Measurements from ENCODE around the gene ZFHX3.

Gene ZFHX3

DNA sequence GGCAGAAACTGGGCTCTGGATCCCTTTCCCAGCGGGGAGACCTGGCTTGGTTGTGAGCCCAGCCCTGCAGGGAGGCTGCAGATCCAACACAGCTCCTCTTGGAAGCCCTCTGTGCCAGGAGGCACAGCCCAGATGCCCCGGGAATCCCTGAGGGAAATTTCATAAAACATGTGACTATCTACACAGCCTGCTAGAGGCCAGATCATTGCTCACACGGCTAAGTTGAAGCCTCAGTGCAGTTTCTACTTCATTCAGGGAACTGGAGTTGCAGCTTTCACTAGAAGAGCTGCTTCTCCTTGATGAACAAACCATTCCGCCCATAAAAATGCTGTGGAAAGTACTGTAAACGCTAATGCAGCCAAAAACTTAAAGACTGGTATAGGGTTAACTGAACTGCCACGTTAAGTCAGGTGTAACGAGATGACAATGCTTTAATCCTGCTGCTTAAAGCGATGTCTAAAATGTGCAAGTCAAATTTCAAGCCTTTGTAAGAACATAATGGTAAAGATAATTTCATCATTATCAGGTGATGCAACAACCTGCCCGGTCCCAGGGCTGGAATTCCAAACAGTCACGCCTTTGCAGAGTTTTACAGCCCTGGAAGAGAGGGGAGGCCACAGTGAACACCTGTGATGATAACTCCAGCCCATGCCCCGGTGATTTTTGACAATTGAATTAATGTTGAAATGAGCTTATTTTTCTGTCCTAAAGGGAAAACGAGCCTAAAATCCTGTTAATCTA, 172.5 kb downstream of the ZFHX3 start:
- no peak for DNase-seq (ENCODE audit: low read depth)

DNA sequence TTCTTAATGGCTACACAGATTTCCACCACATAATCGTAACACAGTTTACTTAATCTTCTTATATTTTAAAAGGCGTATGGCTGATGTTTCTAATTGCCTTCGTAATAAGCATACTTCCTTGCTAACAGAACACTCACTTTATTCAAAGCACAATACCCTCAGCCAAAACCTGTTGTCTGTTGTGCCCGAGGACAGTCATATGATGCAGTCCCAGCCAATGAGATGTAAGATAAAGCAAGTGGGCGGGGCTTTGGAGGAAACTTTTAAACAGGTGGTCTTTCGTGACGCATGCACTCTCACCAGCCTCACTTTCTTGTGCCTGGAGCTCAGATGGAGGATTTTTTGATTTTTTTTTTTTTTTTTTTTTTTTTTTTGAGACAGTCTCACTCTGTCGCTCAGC, 174.1 kb downstream of the ZFHX3 start:
- no peak for DNase-seq (ENCODE audit: low read depth)

DNA sequence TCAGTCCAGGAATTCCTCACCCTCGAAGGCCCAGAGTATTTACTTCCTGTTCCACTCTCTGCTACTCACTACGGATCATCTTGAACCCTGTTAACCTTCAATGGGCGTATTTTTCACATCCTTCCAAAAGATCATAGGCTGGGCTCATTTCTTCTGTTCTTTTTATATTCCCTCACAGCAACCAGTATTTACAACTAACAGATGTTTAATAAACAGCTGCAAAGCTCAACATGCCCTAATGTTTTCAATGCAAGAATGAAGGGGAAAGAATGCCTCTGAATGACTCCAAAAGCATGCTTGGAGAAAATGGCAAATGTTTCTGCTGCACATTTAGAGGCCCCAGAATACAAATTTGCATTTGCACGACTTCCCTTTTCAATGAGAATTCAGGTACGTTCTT, 174.9 kb downstream of the ZFHX3 start:
- no peak for DNase-seq (ENCODE audit: low read depth)

DNA sequence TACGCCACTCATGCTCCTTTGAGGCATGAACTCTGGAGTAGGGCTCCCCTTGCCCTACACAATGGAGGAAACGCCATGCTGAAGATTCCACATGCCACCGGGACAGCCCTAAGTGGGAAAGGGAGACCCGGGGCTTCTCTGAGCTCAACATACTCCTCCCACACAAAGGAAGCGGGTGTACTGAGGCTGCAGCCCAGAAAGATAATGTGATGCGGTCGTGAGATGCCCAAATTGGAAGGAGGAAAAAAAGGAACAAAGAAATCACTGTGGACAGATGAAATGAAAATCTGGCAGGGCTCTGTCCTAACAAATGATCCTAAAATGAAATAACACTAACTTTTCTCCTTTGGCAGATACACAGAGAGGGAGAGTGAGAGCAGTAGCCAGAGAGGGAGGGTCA, 182.1 kb downstream of the ZFHX3 start:
- DNase-seq (ENCODE audit: low read depth) = no peak

DNA sequence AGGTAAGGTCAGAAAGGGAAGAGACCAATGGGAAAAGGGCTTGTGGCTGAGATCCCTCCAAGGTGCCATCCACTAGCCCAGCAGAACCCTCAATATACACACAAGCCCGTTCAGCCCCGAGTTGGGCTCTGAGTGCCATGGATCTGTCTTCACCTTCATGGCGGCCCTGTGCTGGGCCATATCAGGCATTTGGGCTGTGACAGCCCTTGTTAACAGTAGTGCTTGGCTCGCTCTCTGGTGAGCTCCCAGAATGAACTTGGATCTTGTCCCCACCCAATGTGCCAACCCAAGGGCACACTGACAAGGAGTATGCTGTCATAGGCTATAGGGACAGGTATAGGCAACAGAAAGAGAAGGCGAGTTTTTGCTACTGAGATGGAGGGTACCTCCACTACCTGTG, 182.7 kb downstream of the ZFHX3 start:
- no peak for DNase-seq (ENCODE audit: low read depth)

DNA sequence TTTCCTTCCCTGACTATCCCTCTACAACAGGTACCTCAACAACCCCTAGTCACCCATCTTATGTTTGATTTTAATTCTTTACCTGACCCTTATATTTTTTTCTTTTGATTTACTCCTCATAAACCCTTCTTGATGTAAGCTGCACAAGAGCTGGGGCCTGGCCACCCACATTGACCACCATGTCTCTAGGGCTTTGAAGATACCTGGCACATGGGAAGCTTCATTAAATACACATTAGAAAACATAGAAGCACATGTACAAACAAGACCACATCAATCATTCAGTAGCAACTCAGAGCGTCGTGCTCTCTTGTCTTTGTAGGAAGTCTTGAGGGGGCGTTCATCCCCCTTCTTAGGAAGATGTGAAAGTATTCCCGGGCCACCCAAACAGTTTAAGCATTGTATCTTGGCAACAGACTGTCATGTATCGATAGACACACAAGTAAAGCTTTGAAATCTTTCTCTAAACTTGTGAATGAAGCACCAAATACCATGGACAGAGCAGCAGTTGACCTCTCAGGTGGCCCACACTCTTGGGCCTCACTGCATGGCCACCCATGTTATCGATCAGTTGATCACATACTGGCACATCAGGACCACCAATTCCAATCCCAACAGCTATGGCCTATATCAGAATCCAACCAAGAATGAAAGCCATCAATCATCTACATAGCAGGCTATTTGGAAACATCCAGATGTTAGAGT, 183.6 kb downstream of the ZFHX3 start:
- DNase-seq (ENCODE audit: low read depth) = no peak

DNA sequence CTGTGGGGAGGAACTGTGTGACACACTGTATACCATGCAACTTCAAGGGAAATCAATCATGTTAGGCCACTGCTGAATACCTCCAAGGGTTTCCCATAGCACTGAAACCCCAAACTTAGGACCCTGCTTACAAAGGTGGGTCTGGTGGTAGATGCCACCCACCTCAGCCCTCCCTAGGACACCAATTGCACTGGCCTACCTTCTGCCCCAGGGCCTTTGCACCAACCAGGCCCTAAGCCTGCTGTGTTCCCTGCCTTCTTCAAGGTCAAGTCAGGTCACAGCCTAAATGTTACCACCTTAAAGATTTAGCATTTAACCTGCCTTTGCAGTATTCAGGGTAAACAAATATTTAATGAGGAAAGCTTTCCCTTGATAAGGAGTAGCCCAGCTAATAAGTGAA, 185.8 kb downstream of the ZFHX3 start:
- DNase-seq (ENCODE audit: low read depth) = no peak

DNA sequence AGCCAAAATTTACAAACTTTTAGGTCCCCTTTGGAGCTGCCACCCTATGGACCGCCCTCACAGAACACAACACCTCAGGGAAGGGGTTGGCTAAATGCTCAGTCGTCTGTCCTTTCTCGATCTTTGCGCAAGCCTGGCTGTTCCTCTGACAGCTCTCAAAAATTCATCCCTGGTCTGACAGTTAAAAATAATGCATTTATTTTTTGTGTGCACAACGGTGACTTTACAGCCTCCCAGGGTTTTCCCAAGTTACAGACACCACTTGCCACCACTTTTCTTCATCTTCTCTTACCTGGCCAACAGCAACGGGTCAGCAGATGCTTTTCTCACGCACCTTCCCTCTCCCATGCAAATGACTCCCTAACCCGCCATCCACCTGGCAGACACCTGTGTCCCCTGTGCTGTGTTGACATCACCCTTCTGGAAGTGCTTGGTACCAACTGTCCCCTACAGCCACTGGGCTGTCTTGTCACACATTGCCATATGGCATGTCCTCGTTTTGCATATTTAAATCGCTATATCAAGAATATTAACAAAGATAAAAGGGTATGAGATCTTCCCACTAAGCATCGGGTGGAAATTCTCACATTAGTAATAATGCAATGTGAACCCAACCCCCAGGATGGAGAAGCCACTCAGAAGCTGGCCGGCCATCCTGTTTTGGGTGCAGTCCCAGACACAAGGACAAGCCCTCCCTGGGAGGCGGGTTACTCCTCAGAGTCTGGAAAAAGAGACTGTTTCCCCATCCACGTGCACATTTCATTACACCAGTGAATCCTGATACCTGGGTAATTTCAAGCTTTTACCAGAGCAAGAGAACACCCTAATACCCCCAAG, 187.0 kb downstream of the ZFHX3 start:
- DNase-seq (ENCODE audit: low read depth) = no peak

DNA sequence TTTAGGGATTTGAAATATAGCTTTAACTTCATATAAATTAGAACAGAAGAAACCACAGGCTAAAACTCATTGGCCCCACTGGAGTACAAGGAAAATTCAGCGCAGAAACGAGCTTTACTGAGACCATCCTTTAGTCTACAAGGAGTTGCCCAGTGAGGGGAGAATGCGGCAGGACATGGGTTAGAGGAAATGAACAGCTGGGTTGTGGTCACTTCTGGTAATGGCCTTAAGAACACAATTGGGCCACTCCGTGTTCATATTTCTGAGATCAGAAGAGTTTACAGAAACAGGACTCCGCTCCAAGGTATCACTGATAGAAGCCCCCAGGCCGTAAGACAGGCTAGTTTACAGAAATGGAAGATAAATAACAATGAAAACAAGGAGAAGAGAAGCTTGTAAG, 188.3 kb downstream of the ZFHX3 start:
- DNase-seq (ENCODE audit: low read depth) = no peak

DNA sequence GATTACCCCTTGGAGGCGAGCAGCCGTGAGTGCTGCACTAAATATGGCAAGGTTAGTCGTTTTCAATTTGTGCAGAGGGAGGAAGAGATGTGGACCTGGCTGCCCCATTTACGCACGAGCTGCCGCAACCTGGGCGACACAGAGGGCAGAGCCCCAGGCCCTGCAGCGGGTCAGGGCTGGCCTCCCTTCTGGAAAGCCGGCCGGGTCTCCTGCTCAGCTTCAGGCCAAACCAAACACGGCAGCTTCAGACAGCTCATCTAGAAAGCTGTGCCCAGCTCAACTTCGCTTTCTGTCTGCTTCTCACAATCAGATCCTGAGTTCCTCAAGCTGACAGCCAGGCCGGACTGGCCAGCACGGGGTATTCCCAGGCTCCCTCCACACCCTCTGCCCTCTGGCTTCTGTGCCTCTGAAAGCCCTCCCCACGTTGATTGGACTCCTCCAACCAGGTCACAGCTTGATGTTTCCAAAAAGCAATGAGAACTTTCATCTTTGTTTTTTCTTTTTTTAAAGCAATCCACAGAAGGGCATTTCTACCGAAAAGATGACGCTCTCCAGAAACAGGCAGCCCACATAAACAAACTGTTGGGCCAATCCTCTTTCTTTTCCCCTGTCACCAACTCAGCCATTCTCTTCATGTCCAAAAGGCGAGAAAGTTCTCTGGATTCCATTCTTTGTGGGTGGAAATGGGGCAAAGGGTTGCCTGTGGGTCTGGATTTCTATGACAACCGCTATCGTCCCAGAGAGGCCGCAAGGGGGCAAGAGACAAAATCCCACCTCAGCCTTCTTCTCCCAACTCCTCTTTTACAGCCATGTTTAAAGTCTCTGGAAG, 189.0 kb downstream of the ZFHX3 start:
- DNase-seq (ENCODE audit: low read depth) = no peak

DNA sequence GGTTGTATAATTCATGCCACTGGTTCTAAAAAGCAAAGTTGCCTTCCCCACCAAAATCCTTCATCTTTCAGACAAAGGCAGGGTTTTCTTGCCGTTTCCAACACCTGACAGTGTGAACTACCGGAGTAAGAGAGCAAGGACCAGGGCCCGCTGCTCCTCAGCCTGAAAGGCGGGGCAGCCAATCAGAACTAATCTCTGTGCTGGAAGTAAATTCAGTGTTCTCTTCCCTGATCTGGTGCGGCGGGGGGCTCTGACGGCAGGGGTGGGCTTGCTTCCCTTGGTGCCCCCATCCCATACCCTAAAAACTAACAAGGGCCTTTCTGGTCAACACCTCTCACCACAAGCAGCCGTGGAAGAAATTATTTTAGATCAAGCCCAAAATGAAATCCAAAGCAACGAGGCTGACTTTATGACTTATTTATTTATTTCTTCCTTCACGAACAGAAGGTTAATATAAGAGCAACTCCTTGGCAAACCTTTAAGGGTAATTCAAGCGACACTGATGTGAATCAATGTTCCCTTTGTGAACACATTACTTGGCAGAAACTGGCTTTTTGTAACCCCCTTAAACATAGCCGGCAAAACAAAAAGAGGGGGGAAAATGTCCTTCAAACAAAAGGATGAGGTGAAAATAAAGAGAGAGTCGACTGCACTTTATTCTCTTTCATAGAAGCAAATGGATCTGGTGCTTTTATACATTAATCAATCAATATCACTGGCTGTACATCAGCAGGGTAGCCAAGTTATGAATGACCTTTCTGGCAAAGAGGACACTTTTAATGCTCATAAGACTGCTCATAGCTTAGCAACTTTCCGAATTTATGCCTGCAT, 189.9 kb downstream of the ZFHX3 start:
- no peak for DNase-seq (ENCODE audit: low read depth)

DNA sequence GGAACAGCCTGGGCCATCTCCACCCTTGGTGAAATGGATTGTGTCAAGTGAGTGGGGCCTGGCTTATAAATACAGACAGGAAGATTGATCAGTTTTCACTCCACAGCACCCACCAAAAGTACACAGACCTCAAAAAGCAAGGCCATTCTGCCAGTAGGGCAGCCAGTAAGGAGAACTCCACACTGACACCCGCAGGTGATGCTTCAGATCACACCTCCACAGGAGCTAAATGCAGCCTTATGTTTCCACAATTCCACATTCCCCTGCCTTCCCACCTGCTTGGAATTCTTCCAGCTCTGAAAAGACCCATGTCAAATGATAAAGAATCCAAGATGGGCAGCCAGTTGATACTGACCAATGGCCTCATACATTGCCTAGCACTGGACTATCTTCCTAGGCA, 191.1 kb downstream of the ZFHX3 start:
- DNase-seq (ENCODE audit: low read depth) = no peak

DNA sequence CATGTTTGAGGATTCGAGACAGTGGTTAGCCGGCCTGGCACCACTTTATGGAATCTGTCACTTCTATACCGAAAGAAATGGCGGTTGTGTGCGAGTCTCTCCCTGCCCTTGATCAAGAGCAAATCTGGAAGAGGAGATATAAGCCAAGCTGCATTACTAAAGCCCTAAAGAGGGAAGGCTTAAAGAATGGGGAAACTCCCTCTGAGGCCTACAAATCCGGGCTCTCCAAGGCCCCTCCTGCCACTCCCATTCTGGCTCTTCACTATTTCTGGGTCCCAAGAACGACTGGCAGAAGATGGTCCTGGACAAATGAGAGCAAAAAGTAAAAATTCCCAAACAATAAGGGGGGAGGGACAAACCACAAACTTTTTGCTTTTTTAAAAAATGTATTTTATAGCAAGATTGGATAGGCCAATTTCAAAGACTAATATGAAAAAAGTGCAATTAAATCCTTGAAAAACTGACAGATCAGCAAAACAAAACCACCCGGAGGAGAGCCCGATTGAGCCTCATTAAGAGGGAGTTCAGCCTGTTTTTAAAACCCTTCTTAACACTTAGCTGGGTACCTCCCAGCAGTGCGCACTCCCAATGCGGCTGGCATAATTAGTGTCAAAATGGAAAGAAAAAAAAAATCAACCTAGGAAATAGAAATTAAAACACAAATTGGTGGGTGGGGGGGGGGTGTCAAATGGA, 193.5 kb downstream of the ZFHX3 start:
- no peak for DNase-seq (ENCODE audit: low read depth)

DNA sequence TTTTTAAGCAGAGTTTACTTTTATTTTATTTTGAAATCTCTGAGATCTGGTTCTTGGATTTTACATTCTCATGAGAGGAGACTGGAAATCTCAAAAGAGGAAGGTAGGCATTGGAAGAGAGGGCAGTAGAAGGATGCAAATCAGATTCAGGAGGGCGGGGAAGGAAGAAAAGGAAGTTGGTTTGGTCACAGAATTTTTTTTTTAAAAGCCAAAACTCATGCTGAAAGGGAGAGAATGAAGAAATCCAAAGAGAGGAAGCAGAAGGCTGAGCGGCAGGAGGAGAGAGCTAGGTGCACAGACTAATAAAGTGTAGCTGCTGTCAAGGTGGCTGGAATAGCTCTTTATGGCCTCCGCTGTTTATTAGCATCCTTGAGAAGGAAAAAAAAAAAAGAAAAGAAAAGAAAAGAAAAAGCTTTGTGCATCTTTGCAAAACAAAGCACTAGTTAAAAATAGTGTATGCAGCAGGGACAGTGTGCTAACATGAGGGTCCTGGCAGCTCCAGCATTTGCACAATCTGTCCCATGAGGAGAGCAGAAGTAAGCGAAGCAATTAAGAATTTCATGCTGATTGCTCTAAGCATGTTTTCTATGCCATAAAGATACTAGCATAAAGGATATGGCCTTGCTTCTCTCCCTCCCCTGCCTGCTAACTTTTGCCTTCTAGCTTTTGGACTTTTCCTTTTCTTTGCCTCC, 194.2 kb downstream of the ZFHX3 start:
- DNase-seq (ENCODE audit: low read depth) = no peak

DNA sequence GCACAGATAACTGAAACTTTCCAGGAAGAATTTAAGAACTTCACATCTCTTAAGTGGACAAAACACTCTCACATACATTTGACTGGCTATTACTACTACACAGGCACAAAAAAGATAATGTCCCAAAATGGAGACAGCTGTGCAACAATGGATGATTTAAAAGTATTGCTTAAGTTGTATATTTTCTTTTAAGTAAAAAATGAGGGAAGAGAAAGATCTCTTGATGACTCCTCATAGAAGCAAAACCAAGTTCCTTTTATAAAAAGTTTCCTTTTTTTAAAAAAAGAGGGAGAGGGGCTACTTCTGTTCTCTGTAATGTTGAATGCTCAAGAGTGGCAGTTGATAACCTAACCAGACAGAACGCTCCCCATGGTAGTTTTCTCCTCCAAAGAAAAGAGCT, 195.5 kb downstream of the ZFHX3 start:
- no peak for DNase-seq (ENCODE audit: low read depth)

DNA sequence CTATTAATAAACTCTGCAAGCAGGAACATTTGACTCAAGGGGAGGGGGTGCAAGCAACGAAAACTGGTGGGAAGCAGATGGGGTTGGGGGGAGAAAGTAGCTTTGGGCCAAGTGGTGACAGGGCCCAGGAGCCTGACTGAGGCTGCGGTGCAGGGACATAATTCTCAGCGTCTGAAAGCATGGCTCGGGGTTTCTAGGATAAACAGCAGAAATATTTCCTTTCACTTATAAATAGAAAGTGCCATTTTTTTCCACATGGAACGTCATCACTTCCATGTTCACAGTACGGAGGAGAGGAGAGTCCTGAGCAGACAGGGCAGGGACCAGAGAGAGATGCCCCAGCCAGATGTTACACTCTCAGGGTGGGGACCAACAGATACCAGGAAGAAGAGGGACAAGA, 197.1 kb downstream of the ZFHX3 start:
- DNase-seq (ENCODE audit: low read depth) = no peak

DNA sequence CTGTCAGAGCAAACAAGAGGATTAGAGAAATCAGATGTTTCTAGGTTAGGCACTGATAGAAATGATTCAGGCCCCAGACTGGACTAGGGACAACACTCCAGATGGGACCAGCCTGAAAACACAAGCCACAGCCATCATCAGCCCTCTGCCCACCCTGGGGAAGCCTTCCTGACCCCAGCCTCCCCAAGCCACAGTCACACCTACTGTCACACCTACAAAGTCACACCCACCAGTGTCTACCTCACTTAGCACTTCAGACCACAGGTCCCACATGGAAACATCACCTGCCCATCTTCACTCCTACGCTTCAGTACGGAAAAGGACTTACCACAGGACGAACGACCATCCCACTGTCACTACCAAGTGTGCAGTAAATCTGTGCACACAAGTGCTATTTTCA, 197.9 kb downstream of the ZFHX3 start:
- no peak for DNase-seq (ENCODE audit: low read depth)

DNA sequence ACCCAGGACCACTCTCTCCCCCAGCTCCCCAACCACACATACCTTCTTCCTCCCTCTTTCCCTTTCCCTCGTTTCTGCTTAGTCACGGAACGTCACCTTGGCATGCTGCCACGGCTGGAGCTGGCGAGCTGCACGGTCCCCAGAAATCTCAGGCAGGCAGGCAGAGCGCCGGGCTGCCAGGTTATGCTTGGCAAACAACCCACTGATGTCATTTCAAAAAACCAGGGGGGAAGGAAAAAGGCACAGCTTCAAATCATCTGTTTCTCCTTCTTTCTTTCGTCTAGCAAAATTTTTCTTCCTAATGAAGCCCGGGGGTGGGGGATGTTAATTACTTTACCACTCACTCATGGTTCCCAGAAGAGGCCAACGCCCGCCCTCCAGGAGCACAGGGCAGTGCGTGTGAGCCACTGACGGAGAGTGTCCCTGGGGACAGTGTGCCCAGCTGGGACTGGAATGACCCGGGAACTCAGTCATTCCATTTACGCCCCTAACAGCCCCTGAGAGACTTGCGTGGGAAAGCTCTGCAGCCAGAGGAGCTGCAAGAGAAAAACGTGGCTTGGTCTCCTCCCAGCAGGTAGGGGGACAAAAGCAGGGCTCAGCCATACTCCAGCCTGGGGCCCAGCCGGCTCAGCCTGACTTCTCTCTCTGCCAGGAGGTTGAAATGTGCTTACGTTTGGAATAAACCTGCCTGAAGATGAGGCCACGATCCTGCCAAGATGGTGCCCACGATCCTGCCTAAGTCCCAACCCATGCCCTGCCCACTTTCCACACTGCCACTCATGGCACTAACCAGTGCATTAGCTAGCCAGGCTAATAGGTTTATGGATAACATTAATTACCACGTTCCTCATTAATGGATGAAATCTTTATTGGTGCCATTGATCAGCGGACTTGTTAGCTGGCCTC, 198.9 kb downstream of the ZFHX3 start:
- no peak for DNase-seq (ENCODE audit: low read depth)

DNA sequence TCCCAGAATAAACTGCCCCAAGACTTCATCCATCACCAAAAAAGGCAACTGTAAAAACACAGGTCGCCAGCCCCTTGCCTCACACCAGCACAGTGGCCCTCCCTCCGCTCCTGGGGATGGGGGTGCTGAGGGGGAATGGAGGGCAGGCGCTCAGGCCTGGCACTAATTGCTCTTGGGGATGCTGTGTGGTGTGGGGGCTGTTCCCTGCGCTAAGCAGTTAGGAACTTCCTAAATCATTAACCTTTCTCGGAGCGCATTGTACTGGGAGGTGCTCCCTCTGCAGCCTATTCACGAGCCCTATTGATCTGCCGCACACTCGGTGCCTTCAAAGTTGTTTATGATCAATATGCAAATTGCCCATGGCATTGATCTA, 199.9 kb downstream of the ZFHX3 start:
- DNase-seq (ENCODE audit: low read depth) = no peak

All from stimulated activated CD8-positive, alpha-beta memory T cell treated with anti-CD3 and anti-CD28 coated beads, Interleukin-15, amount 100 ng/mL, for 24 hours (primary cell).